Activated naive CD8-positive, alpha-beta T cell (primary cell): ENCODE results near the gene DCTN2.

Experiments
- H3K27ac Mint-ChIP-seq: one replicate; pipeline ENCODE4 v1.8.0; 2021; ENCODE audit warnings: mixed read lengths
- H3K27me3 Mint-ChIP-seq: one replicate; pipeline ENCODE4 v1.8.0; 2021; ENCODE audit warnings: mixed read lengths
- H3K36me3 Mint-ChIP-seq: one replicate; pipeline ENCODE4 v1.8.0; 2021; ENCODE audit warnings: mixed read lengths
- H3K4me1 Mint-ChIP-seq: one replicate; pipeline ENCODE4 v1.8.0; 2021; ENCODE audit warnings: low read depth, mixed read lengths
- H3K4me3 Mint-ChIP-seq: one replicate; pipeline ENCODE4 v1.8.0; 2021; ENCODE audit warnings: mild to moderate bottlenecking, mixed read lengths
- H3K9me3 Mint-ChIP-seq: one replicate; pipeline ENCODE4 v1.8.0; 2021; ENCODE audit warnings: low read depth, mixed read lengths

DCTN2 gene

DNA sequence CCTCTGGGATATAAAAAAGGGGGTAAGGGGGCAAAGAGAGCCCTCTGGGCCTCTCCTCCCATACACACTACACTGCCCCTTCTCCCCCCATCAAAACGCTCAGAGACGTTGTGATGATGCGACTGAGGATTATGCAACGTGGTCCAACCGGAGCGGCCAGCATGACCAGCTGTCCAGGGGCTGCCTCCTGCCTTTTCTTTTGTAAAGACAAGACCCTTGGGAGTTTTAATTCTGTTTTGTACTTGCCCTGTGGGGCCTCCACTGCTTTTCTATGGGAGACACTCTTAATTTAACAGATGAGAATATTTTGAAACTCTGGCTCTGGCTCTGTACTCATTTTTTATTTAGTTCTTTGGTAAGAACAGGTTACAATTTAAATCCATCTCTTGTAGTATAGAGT lies 17.2 kb downstream of the DCTN2 start:
- H3K4me3 Mint-ChIP-seq = no peak overlapping the region
- no peaks in the 10 kb centered on the region for H3K27me3 Mint-ChIP-seq
- peak overlapping the region; percentile 16 for H3K27ac Mint-ChIP-seq
- H3K9me3 Mint-ChIP-seq = no peaks in the 10 kb centered on the region
- no peaks in the 10 kb centered on the region for H3K36me3 Mint-ChIP-seq
- peaks cover 1% of the 10 kb centered on the region for H3K4me1 Mint-ChIP-seq

DNA sequence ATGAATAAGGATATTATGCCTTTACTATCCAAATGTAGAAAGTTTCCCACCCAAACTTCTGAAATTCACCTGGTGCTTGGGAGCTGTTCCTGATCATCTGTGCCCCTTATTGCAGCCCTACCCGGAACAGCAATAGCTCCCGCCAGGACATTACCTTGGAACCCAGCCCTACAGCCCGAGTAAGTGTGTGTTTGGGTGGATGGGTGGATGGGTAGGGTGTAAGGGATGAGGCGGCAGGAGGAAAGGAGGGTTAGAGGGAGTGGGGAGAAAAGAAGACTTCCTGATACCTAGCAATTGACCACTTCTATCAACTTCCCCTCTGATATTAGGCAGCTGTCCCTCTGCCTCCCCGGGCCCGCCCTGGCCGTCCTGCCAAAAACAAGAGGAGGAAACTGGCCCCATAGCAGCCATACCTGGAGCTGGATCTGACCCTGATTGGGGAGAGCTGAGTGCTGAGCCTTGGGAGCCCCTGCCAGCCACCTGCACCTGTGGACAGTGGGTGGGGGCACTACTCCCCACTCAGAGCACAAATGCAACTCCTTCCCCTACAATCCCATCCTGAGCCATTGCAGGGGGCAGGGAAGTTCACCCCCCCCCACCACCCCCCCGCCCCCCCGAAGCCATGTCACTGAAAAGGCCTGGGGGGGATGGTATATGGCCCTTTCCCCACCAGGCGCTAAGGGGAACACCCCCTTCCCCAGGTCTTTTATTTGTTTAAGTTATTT lies 18.0 kb downstream of the DCTN2 start:
- Mint-ChIP-seq H3K9me3 (no peaks in the 10 kb centered on the region), H3K27ac (no peak overlapping the region), H3K4me1 (peaks cover 8% of the 10 kb centered on the region), H3K27me3 (no peaks in the 10 kb centered on the region), H3K36me3 (no peaks in the 10 kb centered on the region), H3K4me3 (no peak overlapping the region)

DNA sequence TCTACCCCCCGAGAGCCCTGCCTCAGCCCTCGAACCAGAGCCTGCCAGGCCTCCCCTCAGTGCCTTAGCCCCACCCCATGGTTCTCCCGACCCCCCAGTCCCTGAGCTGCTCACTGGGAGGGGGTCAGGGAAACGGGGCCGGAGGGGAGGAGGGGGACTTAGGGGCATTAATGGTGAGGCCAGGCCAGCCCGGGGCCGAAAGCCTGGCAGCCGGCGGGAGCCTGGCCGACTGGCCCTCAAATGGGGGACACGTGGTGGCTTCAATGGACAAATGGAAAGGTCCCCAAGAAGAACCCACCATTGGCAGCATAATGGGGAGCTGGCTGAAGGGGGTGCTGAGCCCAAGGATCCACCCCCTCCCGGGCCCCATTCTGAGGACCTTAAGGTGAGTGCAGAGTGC lies 18.8 kb downstream of the DCTN2 start:
- H3K36me3 Mint-ChIP-seq = no peaks in the 10 kb centered on the region
- no peak overlapping the region for H3K27ac Mint-ChIP-seq
- H3K4me3 Mint-ChIP-seq = no peak overlapping the region
- H3K27me3 Mint-ChIP-seq = no peaks in the 10 kb centered on the region
- H3K4me1 Mint-ChIP-seq = peaks cover 16% of the 10 kb centered on the region
- no peaks in the 10 kb centered on the region for H3K9me3 Mint-ChIP-seq

DNA sequence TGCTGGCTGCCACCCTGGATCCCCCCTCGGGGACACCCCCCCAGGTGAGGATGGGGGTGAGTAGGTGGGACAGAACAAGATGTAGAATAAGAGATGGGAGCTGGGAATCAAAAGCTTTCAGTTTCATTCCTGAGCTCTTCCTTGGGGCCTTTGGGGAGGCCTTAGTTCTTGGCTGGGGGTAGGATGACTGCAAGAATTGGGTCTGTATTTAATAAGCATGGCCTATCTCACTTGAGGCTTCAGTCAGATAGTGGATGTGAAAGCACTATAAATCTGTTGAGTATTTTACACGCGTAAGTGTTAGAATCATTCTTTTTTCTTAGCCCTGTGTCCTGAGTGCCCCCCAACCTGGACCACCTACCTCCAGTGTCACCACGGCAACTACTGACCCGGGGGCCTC lies 19.8 kb downstream of the DCTN2 start:
- H3K27me3 Mint-ChIP-seq = no peaks in the 10 kb centered on the region
- no peak overlapping the region for H3K4me3 Mint-ChIP-seq
- no peaks in the 10 kb centered on the region for H3K36me3 Mint-ChIP-seq
- H3K9me3 Mint-ChIP-seq = no peaks in the 10 kb centered on the region
- no peak overlapping the region for H3K27ac Mint-ChIP-seq
- H3K4me1 Mint-ChIP-seq = peaks cover 19% of the 10 kb centered on the region

- H3K27ac Mint-ChIP-seq = peak overlapping the region; percentile 85
- H3K36me3 Mint-ChIP-seq = no peaks in the 10 kb centered on the region
- H3K4me3 Mint-ChIP-seq = no peak overlapping the region
- no peaks in the 10 kb centered on the region for H3K9me3 Mint-ChIP-seq
- H3K27me3 Mint-ChIP-seq = no peaks in the 10 kb centered on the region
- peaks cover 24% of the 10 kb centered on the region for H3K4me1 Mint-ChIP-seq
These were observed 20.4 kb downstream of the DCTN2 start for GRCh38 chr12:57526477-57527126.

DNA sequence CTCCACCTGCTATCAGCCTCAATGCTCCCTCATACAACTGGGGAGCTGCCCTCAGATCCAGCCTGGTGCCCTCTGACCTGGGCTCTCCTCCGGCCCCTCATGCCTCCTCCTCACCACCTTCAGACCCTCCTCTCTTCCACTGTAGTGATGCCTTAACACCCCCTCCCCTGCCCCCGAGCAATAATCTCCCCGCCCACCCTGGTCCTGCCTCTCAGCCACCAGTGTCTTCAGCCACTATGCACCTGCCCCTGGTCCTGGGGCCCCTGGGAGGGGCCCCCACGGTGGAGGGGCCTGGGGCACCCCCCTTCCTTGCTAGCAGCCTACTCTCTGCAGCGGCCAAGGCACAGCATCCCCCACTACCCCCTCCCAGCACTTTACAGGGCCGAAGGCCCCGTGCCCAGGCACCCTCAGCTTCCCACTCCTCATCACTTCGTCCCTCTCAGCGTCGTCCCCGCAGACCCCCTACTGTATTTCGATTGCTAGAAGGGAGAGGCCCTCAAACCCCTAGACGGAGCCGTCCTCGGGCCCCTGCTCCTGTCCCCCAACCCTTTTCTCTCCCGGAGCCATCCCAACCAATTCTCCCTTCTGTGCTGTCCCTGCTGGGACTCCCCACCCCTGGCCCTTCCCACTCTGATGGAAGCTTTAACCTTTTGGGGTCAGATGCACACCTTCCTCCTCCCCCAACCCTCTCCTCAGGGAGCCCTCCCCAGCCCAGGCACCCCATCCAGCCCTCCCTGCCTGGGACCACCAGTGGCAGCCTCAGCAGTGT lies 21.2 kb downstream of the DCTN2 start:
- H3K27me3 Mint-ChIP-seq = no peaks in the 10 kb centered on the region
- no peaks in the 10 kb centered on the region for H3K9me3 Mint-ChIP-seq
- H3K36me3 Mint-ChIP-seq = no peaks in the 10 kb centered on the region
- peaks cover 32% of the 10 kb centered on the region for H3K4me1 Mint-ChIP-seq
- no peak overlapping the region for H3K4me3 Mint-ChIP-seq
- no peak overlapping the region for H3K27ac Mint-ChIP-seq

DNA sequence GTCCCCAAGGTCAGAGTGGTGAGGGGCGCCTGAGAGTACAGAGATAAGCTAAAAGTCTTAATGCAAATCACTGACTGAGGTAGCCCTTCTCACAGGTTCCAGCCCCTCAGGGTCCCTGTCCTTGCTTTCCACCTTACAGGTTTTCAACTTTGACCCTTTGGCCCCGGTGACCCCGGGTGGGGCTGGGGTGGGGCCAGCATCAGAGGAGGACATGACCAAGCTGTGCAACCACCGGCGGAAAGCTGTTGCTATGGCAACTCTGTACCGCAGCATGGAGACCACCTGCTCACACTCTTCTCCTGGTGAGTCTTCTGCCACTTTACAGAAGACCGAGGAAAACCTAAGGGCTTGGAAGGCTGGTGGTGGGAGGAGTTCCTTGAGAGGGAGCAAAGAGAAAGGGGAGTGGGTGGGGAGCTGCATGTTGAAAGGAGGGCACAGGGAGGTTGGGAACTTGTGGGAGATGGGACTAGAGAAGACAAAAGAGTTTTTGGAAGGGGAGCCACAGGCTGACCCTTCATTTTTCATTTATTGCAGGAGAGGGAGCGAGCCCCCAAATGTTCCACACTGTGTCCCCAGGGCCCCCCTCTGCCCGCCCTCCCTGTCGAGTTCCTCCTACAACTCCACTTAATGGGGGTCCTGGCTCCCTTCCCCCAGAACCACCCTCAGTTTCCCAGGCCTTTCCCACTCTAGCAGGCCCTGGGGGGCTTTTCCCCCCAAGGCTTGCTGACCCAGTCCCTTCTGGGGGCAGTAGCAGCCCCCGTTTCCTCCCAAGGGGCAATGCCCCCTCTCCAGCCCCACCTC lies 22.0 kb downstream of the DCTN2 start:
- no peaks in the 10 kb centered on the region for H3K36me3 Mint-ChIP-seq
- H3K27me3 Mint-ChIP-seq = no peaks in the 10 kb centered on the region
- H3K4me1 Mint-ChIP-seq = peaks cover 32% of the 10 kb centered on the region
- H3K27ac Mint-ChIP-seq = peak overlapping the region; percentile 91
- H3K4me3 Mint-ChIP-seq = peak overlapping the region; percentile 92
- no peaks in the 10 kb centered on the region for H3K9me3 Mint-ChIP-seq

DNA sequence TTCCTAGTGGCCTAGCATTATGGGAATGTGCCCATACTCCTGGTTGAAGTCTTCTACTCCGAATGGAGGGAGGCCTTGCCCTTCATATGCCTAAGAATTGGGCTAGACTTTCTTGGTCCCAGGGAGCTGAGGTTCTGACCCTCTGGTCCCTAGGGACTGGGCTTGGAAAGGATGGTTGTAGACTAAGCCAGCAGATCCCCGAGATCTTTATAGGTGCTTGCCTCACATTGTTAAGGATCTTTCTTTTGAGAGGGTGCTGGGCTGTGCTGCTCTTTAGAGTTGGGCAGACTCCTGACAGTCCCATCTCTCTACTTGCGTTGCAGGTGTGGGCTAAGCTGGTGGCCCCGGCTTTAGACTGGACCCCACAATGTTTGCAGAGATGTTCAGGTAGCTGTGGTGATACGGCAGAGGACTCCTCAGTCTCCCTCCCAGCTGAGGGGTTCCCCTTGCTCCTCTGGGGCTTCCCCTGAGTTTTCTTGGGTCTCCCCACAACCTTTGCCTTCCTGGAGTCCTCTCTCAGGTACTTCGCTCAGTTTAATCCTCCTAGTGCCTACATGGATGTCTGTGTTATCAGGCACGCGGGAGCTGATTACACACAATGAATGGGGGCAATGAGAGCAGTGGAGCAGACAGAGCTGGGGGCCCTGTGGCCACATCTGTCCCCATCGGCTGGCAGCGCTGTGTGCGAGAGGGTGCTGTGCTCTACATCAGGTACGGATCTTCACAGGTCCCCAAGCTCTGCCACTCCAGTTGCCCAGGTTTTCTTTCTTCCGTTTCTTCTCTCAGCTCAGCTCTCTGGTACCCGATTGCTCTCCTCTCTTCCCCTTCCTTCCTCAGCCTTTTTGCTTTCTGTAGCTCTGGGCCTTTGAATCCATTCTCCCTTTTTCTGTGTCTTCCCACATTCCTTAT lies 23.0 kb downstream of the DCTN2 start:
- Mint-ChIP-seq H3K4me1 (peaks cover 37% of the 10 kb centered on the region), H3K27ac (peak overlapping the region; percentile 91), H3K9me3 (no peaks in the 10 kb centered on the region), H3K36me3 (peaks cover 3% of the 10 kb centered on the region), H3K4me3 (peak overlapping the region; percentile 92), H3K27me3 (no peaks in the 10 kb centered on the region)

GRCh38 chr12:57522887-57523705 lies 23.9 kb downstream of the DCTN2 start:
- peak overlapping the region; percentile 92 for H3K4me3 Mint-ChIP-seq
- H3K9me3 Mint-ChIP-seq = no peaks in the 10 kb centered on the region
- peaks cover 46% of the 10 kb centered on the region for H3K4me1 Mint-ChIP-seq
- no peaks in the 10 kb centered on the region for H3K27me3 Mint-ChIP-seq
- peaks cover 5% of the 10 kb centered on the region for H3K36me3 Mint-ChIP-seq
- H3K27ac Mint-ChIP-seq = peak overlapping the region; percentile 91

DNA sequence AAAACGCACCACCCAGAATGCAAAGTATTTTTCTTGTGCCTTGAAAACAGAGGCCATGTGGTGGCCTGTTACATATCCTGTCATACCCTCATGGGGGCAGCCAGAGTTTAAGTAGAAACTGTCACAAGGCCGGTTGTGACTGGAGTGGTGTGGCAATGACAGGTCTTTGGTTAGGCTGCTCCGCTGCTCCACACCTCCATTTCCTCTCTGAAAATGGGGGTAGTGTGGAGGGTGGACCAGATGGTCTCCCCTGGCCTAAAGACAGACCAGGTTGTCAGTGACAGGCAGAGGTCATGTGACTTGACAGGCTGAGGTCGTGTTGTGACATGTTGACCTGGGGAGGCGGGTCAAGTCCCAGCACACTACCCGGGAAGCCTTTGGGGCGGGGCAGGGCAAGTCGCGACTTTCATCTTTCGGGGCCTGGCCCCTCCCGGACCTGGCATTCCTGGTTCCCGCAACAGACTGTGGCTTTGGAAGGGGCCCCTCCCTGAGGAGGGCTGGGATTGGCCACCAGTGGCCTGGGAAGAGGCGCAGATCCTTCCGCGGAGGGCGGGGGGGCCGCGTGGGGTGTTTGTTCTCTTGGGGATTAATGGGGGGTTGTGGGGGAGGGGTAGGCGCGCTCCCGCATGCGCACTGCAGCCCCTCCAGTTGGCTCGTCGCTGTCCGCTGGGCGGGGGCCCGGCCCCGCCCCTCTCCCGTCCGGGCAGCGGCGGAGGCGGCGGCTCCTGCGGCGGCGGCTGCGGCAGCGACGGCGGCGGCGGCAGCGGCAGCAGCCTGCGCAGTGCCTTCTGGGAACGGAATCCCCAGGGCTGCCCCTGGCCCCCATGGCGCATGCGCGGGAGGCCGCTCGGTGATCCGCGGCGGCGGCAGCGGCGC lies 24.7 kb downstream of the DCTN2 start, which contains the start of gene MBD6:
Gene MBD6 (plus strand): TSS at position 814 of the 876 bp plus-strand sequence. CDS start 1,480 bp downstream, outside the sequence.
- H3K36me3 Mint-ChIP-seq = peaks cover 9% of the 10 kb centered on the region
- peak within 1 kb of the TSS; percentile 99 for H3K27ac Mint-ChIP-seq
- H3K27me3 Mint-ChIP-seq = no peaks in the 10 kb centered on the region
- peaks cover 50% of the 10 kb centered on the region for H3K4me1 Mint-ChIP-seq
- H3K9me3 Mint-ChIP-seq = no peaks in the 10 kb centered on the region
- peak within 1 kb of the TSS; percentile 92 for H3K4me3 Mint-ChIP-seq

GRCh38 chr12:57521525-57522010 lies 25.4 kb downstream of the DCTN2 start:
- Mint-ChIP-seq H3K9me3 (no peaks in the 10 kb centered on the region), H3K4me1 (peaks cover 55% of the 10 kb centered on the region), H3K4me3 (peak overlapping the region; percentile 92), H3K27me3 (no peaks in the 10 kb centered on the region), H3K27ac (peak overlapping the region; percentile 99), H3K36me3 (peaks cover 9% of the 10 kb centered on the region)

DNA sequence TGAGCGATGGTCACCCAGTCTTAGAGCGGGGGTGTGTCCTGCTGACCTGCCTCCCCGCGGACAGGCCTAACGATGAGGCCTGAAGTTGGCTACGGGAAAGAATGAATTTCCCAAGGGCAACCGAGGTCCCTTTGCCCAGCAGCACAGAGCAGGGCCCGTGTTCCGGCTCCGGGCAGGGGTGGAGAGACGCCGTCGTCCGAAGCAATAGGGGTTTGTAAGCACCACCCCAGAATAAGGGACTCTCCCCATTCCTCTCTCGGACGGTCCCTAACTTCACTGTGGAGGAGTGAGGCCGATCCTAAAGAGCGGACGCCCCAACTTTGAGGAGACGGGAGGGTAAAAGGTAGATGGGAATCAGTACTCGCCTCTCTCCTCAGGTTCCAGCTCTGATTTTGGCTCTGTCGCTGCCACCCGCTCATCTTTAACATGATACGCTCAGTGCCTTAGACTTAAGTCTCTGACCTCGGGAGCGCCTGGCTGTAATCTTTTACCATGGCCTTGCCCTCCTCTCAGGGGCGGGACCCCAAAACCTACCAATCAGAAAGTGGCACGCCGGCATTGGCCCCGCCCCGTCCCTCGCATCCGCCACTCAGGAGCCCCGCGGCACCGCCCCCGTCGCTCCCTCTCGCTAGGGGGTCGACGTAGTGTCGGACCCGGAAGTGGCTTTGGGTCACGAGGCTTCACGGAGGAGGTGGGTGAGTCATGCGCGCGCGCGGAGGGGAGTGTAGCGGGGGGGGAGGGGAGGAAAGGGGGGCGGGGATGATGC lies 26.8 kb downstream of the DCTN2 start, which contains the start of gene DDIT3:
Gene DDIT3 (minus strand): TSS at position 462 of the 766 bp plus-strand sequence. CDS start 3,108 bp downstream, outside the sequence.
- Mint-ChIP-seq H3K27ac (peak within 1 kb of the TSS; percentile 99), H3K4me1 (peaks cover 60% of the 10 kb centered on the region), H3K4me3 (peak within 1 kb of the TSS; percentile 98), H3K36me3 (peaks cover 9% of the 10 kb centered on the region), H3K27me3 (no peaks in the 10 kb centered on the region), H3K9me3 (no peaks in the 10 kb centered on the region)
